NOMO-1 treated with dmso at 0.1 percent for 144 hours (cell line): ENCODE results near the gene SMC4.
"Not testable (repeated sequence)": the region's sequence is repeated elsewhere in the genome, so short reads cannot be mapped to it uniquely, and the experiment has no call there.

Experiments
- DNase-seq: peaks from one replicate; lab custom pipeline; 2025; ENCODE audit not compliant: unreplicated experiment; lab: John Stamatoyannopoulos, UW

SMC4 gene

GRCh38 chr3:160444411-160444810, 45.0 kb downstream of the SMC4 start:
- no peak for DNase-seq

DNA sequence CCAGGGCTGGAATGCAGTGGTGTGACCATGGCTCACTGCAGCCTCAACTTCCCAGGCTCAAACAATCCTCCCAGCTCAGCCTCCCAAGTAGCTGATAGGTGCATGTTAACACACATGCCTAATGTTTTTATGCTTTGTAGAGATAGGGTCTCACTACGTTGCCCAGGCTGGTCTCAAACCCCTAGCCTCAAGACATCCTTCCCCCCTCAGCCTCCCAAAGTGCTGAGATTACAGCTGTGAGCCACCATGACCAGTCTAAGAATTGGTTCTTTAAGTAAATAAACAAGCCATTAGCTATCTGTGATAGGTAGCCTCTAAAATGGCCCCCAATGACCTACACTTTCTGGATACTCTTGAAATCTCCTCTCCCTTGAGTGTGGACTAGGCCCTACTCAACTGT, 46.4 kb downstream of the SMC4 start:
- no peak for DNase-seq

- no peak for DNase-seq
Observed at GRCh38 chr3:160446522-160447056, 47.1 kb downstream of the SMC4 start.

GRCh38 chr3:160447544-160447943, 48.1 kb downstream of the SMC4 start:
- no peak for DNase-seq

DNA sequence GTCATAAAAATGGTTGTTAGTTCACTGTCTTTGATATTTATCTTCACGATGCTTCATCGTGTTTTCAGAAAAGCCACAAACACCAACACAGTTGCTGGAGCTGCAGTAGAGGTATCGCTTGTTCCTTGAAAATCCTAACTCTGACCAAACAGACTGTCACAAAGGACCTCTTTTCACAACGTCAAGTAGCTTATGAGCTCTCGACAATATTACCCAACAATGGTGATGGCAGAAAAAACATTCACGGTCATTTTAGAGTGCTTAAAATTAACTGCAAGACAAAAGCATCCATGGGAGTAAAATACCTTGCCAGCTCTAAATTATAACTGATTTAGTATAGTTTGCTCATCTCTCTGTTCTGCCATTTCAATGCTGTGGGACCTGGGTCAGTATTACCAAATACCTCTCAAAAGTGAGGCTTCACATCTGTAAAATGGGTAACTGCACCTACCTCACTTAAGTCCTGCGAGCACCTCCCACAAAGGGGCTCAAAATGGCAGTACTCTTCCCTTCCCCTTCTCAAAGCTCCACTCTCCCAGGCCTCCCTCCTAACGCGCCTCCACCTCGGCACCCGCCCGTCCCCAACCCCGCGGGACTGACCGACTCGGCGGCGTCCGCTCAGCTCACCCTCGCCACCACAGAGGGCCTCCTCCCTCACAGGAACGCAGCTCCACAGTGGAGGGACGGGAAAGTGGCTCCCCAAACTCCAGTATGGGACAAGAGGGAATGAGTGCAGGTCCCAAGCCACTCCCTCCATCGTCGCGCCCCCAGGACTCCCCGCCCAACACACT, 49.6 kb downstream of the SMC4 start:
- DNase-seq: peak; percentile 72

DNA sequence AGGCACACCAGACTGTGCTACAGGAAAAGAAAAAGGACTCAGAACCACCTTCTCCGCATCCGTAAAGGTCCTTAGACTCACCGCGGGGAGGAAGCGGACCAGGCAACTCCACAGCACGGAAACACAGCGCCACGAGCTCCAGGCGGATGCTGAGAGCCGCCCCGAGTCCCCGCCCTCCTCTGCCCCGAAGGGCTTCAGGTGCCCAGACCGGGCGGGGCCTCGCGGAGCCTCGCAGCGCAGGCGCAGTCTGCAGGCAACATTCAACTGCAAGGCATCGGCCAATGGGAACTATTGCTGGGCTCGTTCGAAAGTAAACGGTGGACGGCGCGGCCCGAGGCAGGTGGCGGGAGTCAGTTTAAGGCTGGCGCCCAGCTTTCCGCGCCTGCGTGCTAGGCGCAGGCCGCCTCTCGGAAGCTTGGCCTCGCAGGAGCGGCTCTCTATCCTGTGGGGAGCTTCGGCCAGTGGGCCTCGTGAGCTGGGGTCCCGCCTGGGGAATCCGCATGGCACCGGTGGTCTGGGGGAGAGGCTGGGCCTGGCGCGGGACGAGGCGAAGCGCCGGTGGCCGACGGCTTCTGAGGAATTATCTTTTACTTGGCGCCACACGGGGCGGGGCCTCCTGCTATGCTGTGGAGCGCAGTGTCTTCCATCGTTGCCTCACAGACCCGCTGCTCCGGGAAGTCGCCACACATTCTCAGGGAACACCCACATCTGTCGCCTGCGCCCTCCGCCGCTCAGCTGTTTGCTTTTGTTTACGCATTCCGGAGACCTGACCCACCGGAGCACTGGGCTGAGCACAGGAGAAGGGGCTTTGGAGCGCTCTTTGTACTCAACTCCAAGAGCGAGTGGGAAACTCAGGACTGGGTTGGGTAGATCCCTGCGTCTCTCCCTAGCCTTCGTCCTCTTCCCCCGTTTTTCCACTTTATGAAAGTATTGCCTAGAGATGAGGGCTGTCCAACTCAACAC, 50.5 kb downstream of the SMC4 start, which contains the start of gene TRIM59:
TRIM59 (minus strand) TSS at position 151 of the 963 bp plus-strand sequence. CDS start 10,603 bp downstream, outside the sequence.
- DNase-seq: peak; percentile 99

GRCh38 chr3:160450846-160451245, 51.4 kb downstream of the SMC4 start:
- DNase-seq: no peak

- no peak for DNase-seq
Observed at GRCh38 chr3:160451602-160452001, 52.2 kb downstream of the SMC4 start.

- not testable (repeated sequence) for DNase-seq
Observed at GRCh38 chr3:160452251-160452650, 52.8 kb downstream of the SMC4 start.

GRCh38 chr3:160454995-160455394, 55.5 kb downstream of the SMC4 start:
- DNase-seq: no peak

DNA sequence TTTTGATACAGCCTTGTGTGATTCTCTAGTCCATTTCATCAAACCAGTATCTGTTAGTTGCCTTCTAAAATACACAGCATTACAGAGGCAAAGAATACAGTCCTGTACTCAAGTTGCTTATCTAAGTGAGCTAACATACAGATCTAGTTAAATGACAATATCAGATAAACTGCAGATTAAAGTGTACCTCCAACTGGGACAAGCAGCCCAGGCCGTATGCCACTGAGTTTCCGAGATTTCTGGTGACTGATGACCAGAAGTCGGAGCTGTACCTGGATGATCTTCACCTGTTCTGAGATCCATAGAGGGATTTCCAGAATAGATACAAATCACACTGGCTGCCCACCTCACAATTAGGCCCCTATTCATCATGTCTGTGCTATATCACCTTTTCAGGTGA, 56.4 kb downstream of the SMC4 start:
- DNase-seq: no peak

DNA sequence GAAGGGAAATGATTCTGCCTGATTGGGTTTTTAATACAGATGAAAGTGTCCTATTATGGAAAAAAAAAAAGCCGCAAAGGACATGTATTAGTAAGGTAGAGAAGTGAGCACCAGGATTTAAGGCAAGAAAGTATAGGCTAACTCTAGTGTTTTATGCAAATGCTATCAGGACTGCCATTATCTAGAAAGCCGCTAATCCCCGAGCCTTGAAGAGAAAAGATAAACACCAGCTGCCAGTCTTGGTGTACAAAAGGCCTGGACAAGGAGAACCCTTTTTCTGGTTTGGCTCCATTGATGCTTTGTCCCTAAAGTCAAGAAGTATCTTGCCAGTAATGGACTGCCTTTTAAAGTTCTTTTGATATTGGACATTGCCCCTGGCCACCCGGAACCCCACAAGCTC, 58.7 kb downstream of the SMC4 start:
- DNase-seq: no peak

GRCh38 chr3:160459450-160459970, 60.1 kb downstream of the SMC4 start:
- DNase-seq: no peak

DNA sequence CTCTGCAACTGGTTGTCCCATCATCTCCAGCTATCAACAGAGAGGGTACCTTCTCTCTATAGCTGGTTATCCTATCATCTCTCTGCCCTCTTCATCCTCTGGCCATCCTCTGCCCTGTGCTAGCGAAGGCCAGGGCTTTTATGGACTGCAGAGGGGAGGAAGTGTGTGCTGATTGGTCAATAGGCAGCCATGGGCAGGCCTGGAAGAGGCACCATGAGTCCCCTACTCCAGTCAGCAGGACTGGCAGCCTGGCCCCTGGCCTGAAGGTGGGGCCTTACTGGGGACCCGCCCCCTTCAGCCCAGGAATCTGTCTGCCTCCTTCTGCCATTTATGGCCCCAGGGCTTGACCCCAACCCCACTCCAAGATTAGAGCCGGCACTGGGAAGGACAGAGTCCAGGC, 60.6 kb downstream of the SMC4 start:
- DNase-seq: no peak

- DNase-seq: no peak
Observed at GRCh38 chr3:160464321-160464720, 64.9 kb downstream of the SMC4 start.

DNA sequence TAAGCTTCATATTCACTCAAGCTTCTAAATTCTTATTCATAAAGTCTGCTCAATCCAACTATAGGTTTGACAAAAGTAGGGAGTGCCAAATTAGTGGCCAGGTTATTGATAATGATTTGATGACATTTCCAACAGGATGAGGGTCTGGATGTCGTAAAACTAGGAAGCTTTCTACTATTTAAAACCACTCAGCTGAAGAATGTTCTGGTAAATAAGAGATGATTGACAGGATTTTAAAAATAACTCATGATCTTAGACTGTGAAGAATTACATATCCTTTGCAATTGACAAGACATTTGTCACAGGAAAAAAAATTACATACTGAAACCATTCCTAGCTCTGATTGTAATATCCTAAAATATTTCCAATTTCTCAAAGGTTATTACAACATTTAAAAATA, 65.5 kb downstream of the SMC4 start:
- no peak for DNase-seq

- no peak for DNase-seq
Observed at GRCh38 chr3:160470181-160470580, 70.7 kb downstream of the SMC4 start.

DNA sequence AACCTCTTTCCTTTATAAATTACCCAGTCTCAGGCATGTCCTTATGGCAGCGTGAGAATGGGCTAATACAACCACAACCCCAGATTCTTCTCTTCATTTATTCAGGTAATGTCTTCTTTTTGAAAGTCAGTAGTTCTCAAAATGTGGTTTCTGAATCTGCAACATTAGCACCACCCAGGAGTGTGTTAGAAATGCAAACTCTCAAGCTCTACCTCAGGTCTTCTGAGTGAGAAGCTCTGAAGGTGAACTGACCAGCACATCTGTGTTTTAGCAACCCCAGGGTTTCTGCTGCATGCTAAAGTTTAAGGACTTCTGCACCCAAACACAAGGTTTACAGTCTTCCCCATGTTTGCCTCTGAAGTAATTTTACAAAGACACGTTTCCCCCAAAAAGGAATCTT, 72.4 kb downstream of the SMC4 start:
- no peak for DNase-seq

GRCh38 chr3:160472344-160472743, 72.9 kb downstream of the SMC4 start:
- no peak for DNase-seq

GRCh38 chr3:160473221-160473620, 73.8 kb downstream of the SMC4 start:
- no peak for DNase-seq

- DNase-seq: no peak
Observed at GRCh38 chr3:160473978-160474377, 74.5 kb downstream of the SMC4 start.
